Kidney epithelial cell (primary cell): ENCODE results near the gene DRG1. TPM values are rescaled to one million over a fixed set of nuclear protein-coding genes. Genes with fewer than 3 reads are reported as not detected.
"Not testable (repeated sequence)": the region's sequence is repeated elsewhere in the genome, so short reads cannot be mapped to it uniquely, and the experiment has no call there.

Experiments used
- DNase-seq: peaks from one replicate; pipeline ENCODE4 v3.0.0-alpha.2; 2010; ENCODE audit warnings: low read depth
- H3K27me3 ChIP-seq: 2 replicates; pipeline ENCODE4 v1.6.0; 2011; ENCODE audit warnings: low read length; ENCODE audit not compliant: control insufficient read depth, insufficient read depth
- H3K36me3 ChIP-seq: 2 replicates; pipeline ENCODE4 v1.5.1; 2011; ENCODE audit warnings: low read length; ENCODE audit not compliant: control insufficient read depth, insufficient read depth
- H3K4me3 ChIP-seq: 2 replicates; pipeline ENCODE4 v1.5.1; 2011; ENCODE audit warnings: low read depth, mild to moderate bottlenecking, control low read depth, low read length
- CTCF ChIP-seq: IDR thresholded peaks from 2 replicates; pipeline ENCODE4 v1.5.1; 2011; ENCODE audit warnings: mild to moderate bottlenecking, moderate library complexity, low read length, control low read depth, inconsistent platforms; ENCODE audit not compliant: insufficient read depth, poor library complexity, severe bottlenecking
- total RNA-seq: library from RNA; depleted of rRNA; stranded (reverse); fragments of >200 nt; gene quantifications from 2 replicates; pipeline ENCODE4 v1.2.3, GENCODE V29; 2015

Gene DRG1
- total RNA-seq, 1 donor from 2014 or later: 68.9 TPM

GRCh38 chr22:31393893-31394292 lies 5.5 kb upstream of the DRG1 start:
- no peak for TF ChIP-seq CTCF
- H3K27me3 ChIP-seq: no peaks in the 10 kb centered on the region
- H3K4me3 ChIP-seq: no peak overlapping the region
- DNase-seq: no peak
- H3K36me3 ChIP-seq: no peaks in the 10 kb centered on the region

GRCh38 chr22:31394326-31394725 lies 5.1 kb upstream of the DRG1 start:
- Histone ChIP-seq H3K36me3 (no peaks in the 10 kb centered on the region), H3K27me3 (no peaks in the 10 kb centered on the region), H3K4me3 (no peak overlapping the region)
- TF ChIP-seq CTCF: no peak
- DNase-seq: no peak

- no peak overlapping the region for H3K4me3 ChIP-seq
- no peak for TF ChIP-seq CTCF
- no peaks in the 10 kb centered on the region for H3K27me3 ChIP-seq
- no peak for DNase-seq
- peaks cover 2% of the 10 kb centered on the region for H3K36me3 ChIP-seq
These were observed 1.2 kb upstream of the DRG1 start for GRCh38 chr22:31398231-31398630.

GRCh38 chr22:31400023-31400397 lies 606 bp downstream of the DRG1 start:
- no peak for DNase-seq
- TF ChIP-seq CTCF: no peak
- Histone ChIP-seq H3K27me3 (no peaks in the 10 kb centered on the region), H3K36me3 (peaks cover 2% of the 10 kb centered on the region), H3K4me3 (peak overlapping the region; percentile 86)

GRCh38 chr22:31402350-31402749 lies 2.9 kb downstream of the DRG1 start:
- H3K4me3 ChIP-seq, DNase-seq, H3K27me3 ChIP-seq, H3K36me3 ChIP-seq: not testable (repeated sequence)

GRCh38 chr22:31425331-31426050 lies 26.1 kb downstream of the DRG1 start:
- no peak for DNase-seq
- Histone ChIP-seq H3K36me3 (no peaks in the 10 kb centered on the region), H3K27me3 (no peaks in the 10 kb centered on the region), H3K4me3 (no peak overlapping the region)
- TF ChIP-seq CTCF: no peak
